DOHH2 (cell line): ENCODE measurements around the gene ANTKMT.

Experiments used
- EZH2phosphoT487 ChIP-seq: fragments of 200-600 bp; sonication (generic); IDR thresholded peaks from 2 replicates; pipeline ENCODE4 v1.6.1; 2017; ENCODE audit warnings: borderline replicate concordance, mild to moderate bottlenecking, antibody characterized with exemption, low read length, moderate library complexity, mixed read lengths
- TF ChIP-seq, protein P1 (sequence below): fragments of 200-600 bp; sonication (generic); IDR thresholded peaks from one replicate; pipeline ENCODE4 v1.5.1; 2014; ENCODE audit warnings: antibody characterized with exemption, mild to moderate bottlenecking, low read depth, low read length; ENCODE audit not compliant: poor library complexity, severe bottlenecking

GRCh38 chr16:716768-717325, 4.1 kb upstream of the ANTKMT start:
- TF ChIP-seq, protein P1, sequence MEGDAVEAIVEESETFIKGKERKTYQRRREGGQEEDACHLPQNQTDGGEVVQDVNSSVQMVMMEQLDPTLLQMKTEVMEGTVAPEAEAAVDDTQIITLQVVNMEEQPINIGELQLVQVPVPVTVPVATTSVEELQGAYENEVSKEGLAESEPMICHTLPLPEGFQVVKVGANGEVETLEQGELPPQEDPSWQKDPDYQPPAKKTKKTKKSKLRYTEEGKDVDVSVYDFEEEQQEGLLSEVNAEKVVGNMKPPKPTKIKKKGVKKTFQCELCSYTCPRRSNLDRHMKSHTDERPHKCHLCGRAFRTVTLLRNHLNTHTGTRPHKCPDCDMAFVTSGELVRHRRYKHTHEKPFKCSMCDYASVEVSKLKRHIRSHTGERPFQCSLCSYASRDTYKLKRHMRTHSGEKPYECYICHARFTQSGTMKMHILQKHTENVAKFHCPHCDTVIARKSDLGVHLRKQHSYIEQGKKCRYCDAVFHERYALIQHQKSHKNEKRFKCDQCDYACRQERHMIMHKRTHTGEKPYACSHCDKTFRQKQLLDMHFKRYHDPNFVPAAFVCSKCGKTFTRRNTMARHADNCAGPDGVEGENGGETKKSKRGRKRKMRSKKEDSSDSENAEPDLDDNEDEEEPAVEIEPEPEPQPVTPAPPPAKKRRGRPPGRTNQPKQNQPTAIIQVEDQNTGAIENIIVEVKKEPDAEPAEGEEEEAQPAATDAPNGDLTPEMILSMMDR, result no peak
- no peak for TF ChIP-seq EZH2phosphoT487
